MM.1S (cell line): ENCODE results near the gene PLEKHH2.

ENCODE experiments used
- EZH2 ChIP-seq: fragments of 300-600 bp; sonication (generic); optimal IDR thresholded peaks from 2 replicates; pipeline ENCODE3; 2017; ENCODE audit warnings: low read depth, mild to moderate bottlenecking, antibody characterized with exemption, low read length, mixed read lengths
- TF ChIP-seq, protein P1 (sequence below): fragments of 300-600 bp; sonication (generic); IDR thresholded peaks from 2 replicates; pipeline ENCODE4 v1.5.1; 2016; ENCODE audit warnings: antibody characterized with exemption, low read length, mixed read lengths

DNA sequence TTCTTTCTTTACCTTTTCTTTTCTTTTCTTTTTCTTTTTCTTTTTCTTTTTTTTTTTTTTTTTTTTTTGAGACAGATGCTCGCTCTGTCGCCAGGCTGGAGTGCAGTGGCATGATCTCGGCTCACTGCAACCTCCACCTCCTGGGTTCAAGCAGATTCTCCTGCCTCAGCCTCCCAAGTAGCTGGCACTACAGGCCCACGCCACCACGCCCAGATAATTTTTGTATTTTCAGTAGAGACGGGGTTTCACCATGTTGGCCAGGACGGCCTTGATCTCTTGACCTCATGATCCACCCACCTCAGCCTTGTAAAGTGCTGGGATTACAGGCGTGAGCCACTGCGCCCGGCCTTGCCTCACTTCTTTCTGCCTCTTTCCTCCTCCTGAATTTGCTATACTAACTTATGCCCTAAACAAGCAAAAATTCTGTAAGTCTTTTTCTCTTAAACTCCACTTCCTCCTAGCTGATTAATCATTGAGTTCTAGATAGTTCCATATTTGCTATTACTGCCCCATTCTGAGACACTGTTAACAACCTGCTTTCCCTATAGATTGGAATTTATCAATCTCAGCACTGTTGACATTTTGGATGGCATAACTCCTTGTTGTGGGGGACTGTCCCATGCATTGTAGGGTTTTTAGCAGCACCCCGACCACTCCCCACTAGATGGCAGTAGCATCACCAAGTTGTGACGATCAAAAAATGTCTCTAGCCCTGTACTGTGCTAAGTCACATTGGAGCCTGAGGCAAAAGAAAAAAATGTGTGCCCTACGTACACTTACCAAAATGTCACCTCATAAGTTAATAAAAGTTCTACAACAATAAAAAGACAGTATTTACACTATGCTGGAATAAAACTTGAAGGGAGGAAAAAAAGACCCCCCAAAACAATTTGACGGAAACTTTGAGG lies 24.8 kb upstream of the PLEKHH2 start:
- TF ChIP-seq EZH2, result no peak
- TF ChIP-seq, protein P1, sequence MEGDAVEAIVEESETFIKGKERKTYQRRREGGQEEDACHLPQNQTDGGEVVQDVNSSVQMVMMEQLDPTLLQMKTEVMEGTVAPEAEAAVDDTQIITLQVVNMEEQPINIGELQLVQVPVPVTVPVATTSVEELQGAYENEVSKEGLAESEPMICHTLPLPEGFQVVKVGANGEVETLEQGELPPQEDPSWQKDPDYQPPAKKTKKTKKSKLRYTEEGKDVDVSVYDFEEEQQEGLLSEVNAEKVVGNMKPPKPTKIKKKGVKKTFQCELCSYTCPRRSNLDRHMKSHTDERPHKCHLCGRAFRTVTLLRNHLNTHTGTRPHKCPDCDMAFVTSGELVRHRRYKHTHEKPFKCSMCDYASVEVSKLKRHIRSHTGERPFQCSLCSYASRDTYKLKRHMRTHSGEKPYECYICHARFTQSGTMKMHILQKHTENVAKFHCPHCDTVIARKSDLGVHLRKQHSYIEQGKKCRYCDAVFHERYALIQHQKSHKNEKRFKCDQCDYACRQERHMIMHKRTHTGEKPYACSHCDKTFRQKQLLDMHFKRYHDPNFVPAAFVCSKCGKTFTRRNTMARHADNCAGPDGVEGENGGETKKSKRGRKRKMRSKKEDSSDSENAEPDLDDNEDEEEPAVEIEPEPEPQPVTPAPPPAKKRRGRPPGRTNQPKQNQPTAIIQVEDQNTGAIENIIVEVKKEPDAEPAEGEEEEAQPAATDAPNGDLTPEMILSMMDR, result peak; percentile 83
